Epithelial cell of esophagus (primary cell): ENCODE data around the gene ATF6.
"Not testable (repeated sequence)": the region's sequence is repeated elsewhere in the genome, so short reads cannot be mapped to it uniquely, and the experiment has no call there.

Experiments
- DNase-seq: peaks from one replicate; pipeline ENCODE4 v3.0.0; 2010; ENCODE audit warnings: low read depth
- H3K4me3 ChIP-seq: 2 replicates; pipeline ENCODE4 v1.5.1; 2011; ENCODE audit warnings: mild to moderate bottlenecking, low read length, control low read depth
- TF ChIP-seq, protein P1 (sequence below): IDR thresholded peaks from 2 replicates; pipeline ENCODE4 v1.5.1; 2011; ENCODE audit warnings: low read depth, mild to moderate bottlenecking, low read length, control low read depth, inconsistent platforms; ENCODE audit not compliant: insufficient read depth; ENCODE audit errors: missing control alignments

ATF6 gene

GRCh38 chr1:161816201-161816600 is 50.1 kb downstream of the ATF6 start:
- TF ChIP-seq, protein P1, sequence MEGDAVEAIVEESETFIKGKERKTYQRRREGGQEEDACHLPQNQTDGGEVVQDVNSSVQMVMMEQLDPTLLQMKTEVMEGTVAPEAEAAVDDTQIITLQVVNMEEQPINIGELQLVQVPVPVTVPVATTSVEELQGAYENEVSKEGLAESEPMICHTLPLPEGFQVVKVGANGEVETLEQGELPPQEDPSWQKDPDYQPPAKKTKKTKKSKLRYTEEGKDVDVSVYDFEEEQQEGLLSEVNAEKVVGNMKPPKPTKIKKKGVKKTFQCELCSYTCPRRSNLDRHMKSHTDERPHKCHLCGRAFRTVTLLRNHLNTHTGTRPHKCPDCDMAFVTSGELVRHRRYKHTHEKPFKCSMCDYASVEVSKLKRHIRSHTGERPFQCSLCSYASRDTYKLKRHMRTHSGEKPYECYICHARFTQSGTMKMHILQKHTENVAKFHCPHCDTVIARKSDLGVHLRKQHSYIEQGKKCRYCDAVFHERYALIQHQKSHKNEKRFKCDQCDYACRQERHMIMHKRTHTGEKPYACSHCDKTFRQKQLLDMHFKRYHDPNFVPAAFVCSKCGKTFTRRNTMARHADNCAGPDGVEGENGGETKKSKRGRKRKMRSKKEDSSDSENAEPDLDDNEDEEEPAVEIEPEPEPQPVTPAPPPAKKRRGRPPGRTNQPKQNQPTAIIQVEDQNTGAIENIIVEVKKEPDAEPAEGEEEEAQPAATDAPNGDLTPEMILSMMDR: no peak
- no peak overlapping the region for H3K4me3 ChIP-seq
- DNase-seq: no peak

GRCh38 chr1:161817176-161817730 is 51.1 kb downstream of the ATF6 start:
- no peak for DNase-seq
- H3K4me3 ChIP-seq: no peak overlapping the region
- TF ChIP-seq, protein P1: no peak

DNA sequence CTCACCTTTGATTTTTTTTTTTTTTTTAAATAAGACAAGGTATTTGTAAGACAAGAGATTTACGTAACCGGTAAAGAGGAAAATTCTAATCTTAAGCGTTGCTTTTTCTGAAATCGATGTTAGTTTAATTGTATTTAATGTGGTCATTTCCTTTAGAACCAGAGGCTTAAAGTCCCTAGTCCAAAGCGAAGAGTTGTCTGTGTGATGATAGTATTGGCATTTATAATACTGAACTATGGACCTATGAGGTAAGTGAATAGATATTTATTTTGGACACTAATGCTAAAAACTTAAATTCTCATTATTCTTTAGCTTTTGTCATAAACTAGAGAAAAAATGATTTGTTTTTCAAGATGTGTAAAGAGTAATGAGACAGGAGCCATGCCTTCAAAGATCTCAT is 54.8 kb downstream of the ATF6 start:
- no peak overlapping the region for H3K4me3 ChIP-seq
- TF ChIP-seq, protein P1: no peak
- DNase-seq: no peak

DNA sequence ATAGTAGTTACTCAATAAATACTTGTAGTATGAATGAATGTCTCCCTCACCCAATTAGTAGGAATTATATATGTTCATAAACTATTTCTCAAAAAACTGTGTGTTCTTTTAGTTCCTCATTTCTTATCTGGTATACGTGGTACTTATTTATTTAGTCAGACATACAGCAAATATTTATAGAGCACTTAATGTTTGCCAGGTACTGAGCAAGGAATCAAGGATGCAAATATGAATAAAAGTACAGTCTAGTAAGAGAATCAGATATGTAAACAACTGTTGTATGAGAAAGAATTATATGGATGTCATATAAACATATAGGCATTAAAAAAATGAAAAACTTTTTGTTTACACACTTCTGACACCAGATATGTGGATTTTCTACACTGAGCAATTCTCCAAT is 58.5 kb downstream of the ATF6 start:
- DNase-seq: no peak
- no peak overlapping the region for H3K4me3 ChIP-seq
- TF ChIP-seq, protein P1: no peak

GRCh38 chr1:161825831-161826230 is 59.7 kb downstream of the ATF6 start:
- TF ChIP-seq, protein P1: no peak
- H3K4me3 ChIP-seq: no peak overlapping the region
- no peak for DNase-seq

GRCh38 chr1:161826478-161826877 is 60.4 kb downstream of the ATF6 start:
- TF ChIP-seq, protein P1: no peak
- no peak for DNase-seq
- no peak overlapping the region for H3K4me3 ChIP-seq

- TF ChIP-seq, protein P1: no peak
- DNase-seq: peak; percentile 7
- H3K4me3 ChIP-seq: no peak overlapping the region
Observed at GRCh38 chr1:161827786-161828185, 61.7 kb downstream of the ATF6 start.

DNA sequence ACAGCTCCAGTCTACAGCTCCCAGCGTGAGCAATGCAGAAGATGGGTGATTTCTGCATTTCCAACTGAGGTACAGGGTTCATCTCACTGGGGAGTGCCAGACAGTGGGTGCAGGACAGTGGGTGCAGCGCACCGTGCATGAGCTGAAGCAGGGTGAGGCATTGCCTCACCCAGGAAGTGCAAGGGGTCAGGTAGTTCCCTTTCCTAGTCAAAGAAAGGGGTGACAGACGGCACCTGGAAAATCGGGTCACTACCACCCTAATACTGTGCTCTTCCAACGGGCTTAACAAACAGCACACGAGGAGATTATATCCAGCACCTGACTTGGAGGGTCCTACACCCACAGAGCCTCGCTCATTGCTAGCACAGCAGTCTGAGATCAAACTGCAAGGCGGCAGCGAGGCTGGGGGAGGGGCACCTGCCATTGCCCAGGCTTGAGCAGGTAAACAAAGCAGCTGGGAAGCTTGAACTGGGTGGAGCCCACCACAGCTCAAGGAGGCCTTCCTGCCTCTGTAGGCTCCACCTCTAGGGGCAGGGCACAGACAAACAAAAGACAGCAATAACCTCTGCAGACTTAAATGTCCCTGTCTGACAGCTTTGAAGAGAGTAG is 66.3 kb downstream of the ATF6 start:
- DNase-seq, H3K4me3 ChIP-seq: not testable (repeated sequence)
